Vagina (tissue), 2 donors: ENCODE data around the gene RHOH.

Experiments
- CTCF ChIP-seq, 3 experiments: fragments of 450-650 bp in 2 of 3; fragments of 200-600 bp in 1 of 3; sonication (generic) in 1 of 3; IDR thresholded peaks; one replicate each; pipeline ENCODE4 v1.5.1; 2017 to 2019; ENCODE audit warnings: antibody characterized with exemption in 3 of 3, mild to moderate bottlenecking in 2 of 3, moderate library complexity in 2 of 3
- POLR2A ChIP-seq, 2 donors: fragments of 450-650 bp; IDR thresholded peaks; one replicate each; pipeline ENCODE4 v1.6.1; 2017; ENCODE audit warnings: antibody characterized with exemption in 2 of 2, mild to moderate bottlenecking in 2 of 2, moderate library complexity in 2 of 2

- TF ChIP-seq CTCF (IDR thresholded peaks at IDR 0.05), result no peak
- no peak for TF ChIP-seq POLR2A (IDR thresholded peaks at IDR 0.05)
Observed at GRCh38 chr4:40164459-40164858, 32.4 kb upstream of the RHOH start.
